22Rv1 (cell line): ENCODE data around the gene TSPAN18.

ENCODE experiments used
- ZFX ChIP-seq: fragments of 450-650 bp; IDR thresholded peaks from 2 replicates; pipeline ENCODE4 v1.6.1; 2017; ENCODE audit warnings: antibody characterized with exemption, borderline replicate concordance
- TF ChIP-seq, protein P1 (sequence below): fragments of 450-650 bp; IDR thresholded peaks from 2 replicates; pipeline ENCODE4 v1.5.1; 2017; ENCODE audit warnings: mild to moderate bottlenecking

DNA sequence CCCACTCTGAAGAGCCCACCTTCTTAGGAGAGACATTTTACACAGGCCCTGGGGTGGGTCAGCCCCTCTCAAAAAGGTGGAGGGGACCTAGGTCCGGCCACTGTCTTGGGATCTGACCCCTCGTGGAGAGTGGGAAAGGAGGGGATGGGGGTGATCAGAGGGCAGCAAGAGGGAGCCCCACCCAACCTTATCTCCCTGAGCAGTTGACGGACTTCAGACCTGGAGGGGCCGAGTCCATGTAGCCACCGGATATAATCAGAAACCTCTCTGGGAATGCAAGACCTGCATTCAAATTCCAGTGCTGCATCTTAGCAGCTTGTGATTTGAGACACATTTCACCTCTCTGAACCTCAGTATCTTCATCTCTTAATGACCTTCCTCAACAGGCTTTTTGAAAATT, 179.9 kb downstream of the TSPAN18 start:
- TF ChIP-seq, protein P1, sequence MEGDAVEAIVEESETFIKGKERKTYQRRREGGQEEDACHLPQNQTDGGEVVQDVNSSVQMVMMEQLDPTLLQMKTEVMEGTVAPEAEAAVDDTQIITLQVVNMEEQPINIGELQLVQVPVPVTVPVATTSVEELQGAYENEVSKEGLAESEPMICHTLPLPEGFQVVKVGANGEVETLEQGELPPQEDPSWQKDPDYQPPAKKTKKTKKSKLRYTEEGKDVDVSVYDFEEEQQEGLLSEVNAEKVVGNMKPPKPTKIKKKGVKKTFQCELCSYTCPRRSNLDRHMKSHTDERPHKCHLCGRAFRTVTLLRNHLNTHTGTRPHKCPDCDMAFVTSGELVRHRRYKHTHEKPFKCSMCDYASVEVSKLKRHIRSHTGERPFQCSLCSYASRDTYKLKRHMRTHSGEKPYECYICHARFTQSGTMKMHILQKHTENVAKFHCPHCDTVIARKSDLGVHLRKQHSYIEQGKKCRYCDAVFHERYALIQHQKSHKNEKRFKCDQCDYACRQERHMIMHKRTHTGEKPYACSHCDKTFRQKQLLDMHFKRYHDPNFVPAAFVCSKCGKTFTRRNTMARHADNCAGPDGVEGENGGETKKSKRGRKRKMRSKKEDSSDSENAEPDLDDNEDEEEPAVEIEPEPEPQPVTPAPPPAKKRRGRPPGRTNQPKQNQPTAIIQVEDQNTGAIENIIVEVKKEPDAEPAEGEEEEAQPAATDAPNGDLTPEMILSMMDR, result no peak
- TF ChIP-seq ZFX, result no peak
